H9 (cell line): ENCODE data around the gene THEM5. TPM values are rescaled to one million over a fixed set of nuclear protein-coding genes. Genes with fewer than 3 reads are reported as not detected.

Experiments
- DNase-seq: peaks from one replicate; pipeline ENCODE4 v3.0.0-alpha.2; 2017
- H2AFZ ChIP-seq: one replicate; pipeline ENCODE4 v1.6.1; 2013; ENCODE audit warnings: mild to moderate bottlenecking, low read length, control low read depth, moderate library complexity
- H2AK5ac ChIP-seq: 2 replicates; pipeline ENCODE4 v1.6.1; 2013; ENCODE audit warnings: low read length, control low read depth, mixed read lengths; ENCODE audit not compliant: insufficient read length
- H2BK120ac ChIP-seq: one replicate; pipeline ENCODE4 v1.6.1; 2013; ENCODE audit warnings: low read depth, mild to moderate bottlenecking, low read length, control low read depth, inconsistent platforms; ENCODE audit not compliant: poor library complexity, severe bottlenecking
- H2BK12ac ChIP-seq: 2 replicates; pipeline ENCODE4 v1.6.1; 2013; ENCODE audit warnings: low read length, control low read depth, mixed read lengths, low read depth; ENCODE audit not compliant: insufficient read length
- H2BK15ac ChIP-seq: 2 replicates; pipeline ENCODE4 v1.6.1; 2013; ENCODE audit warnings: low read depth, low read length, control low read depth
- H2BK20ac ChIP-seq: one replicate; pipeline ENCODE4 v1.6.1; 2013; ENCODE audit warnings: low read depth, mild to moderate bottlenecking, low read length, control low read depth, inconsistent platforms; ENCODE audit not compliant: poor library complexity, severe bottlenecking
- H2BK5ac ChIP-seq: 2 replicates; pipeline ENCODE4 v1.6.1; 2013; ENCODE audit warnings: low read length, control low read depth, mixed read lengths; ENCODE audit not compliant: insufficient read length
- H3K14ac ChIP-seq: 2 replicates; pipeline ENCODE4 v1.6.1; 2013; ENCODE audit warnings: low read length, control low read depth; ENCODE audit not compliant: insufficient read depth
- H3K18ac ChIP-seq: 2 replicates; pipeline ENCODE4 v1.6.1; 2013; ENCODE audit warnings: low read depth, mild to moderate bottlenecking, mixed read lengths, low read length, control low read depth; ENCODE audit not compliant: insufficient read length
- H3K23ac ChIP-seq: 2 replicates; pipeline ENCODE4 v1.6.1; 2013; ENCODE audit warnings: low read length, control low read depth, mixed read lengths, low read depth; ENCODE audit not compliant: insufficient read length
- H3K23me2 ChIP-seq: 2 replicates; pipeline ENCODE4 v1.6.1; 2013; ENCODE audit warnings: low read depth, mild to moderate bottlenecking, mixed read lengths, low read length, control low read depth; ENCODE audit not compliant: insufficient read length, poor library complexity, severe bottlenecking
- H3K27ac ChIP-seq: 2 replicates; pipeline ENCODE4 v1.5.1; 2013; ENCODE audit warnings: low read length, control low read depth, mixed read lengths, low read depth; ENCODE audit not compliant: insufficient read length
- H3K27me3 ChIP-seq: 2 replicates; pipeline ENCODE4 v1.6.1; 2013; ENCODE audit warnings: low read length, control low read depth, inconsistent platforms; ENCODE audit not compliant: insufficient read depth
- H3K4ac ChIP-seq: 2 replicates; pipeline ENCODE4 v1.6.1; 2013; ENCODE audit warnings: low read depth, mild to moderate bottlenecking, control low read depth, inconsistent platforms, low read length, moderate library complexity
- H3K4me1 ChIP-seq: 2 replicates; pipeline ENCODE4 v1.6.1; 2013; ENCODE audit warnings: low read length, control low read depth, inconsistent platforms; ENCODE audit not compliant: insufficient read depth
- H3K4me2 ChIP-seq: 2 replicates; pipeline ENCODE4 v1.6.1; 2013; ENCODE audit warnings: low read length, control low read depth, mixed read lengths; ENCODE audit not compliant: insufficient read length, insufficient read depth
- H3K56ac ChIP-seq: 2 replicates; pipeline ENCODE4 v1.6.1; 2013; ENCODE audit warnings: low read depth, mild to moderate bottlenecking, mixed read lengths, low read length, control low read depth; ENCODE audit not compliant: insufficient read length
- H3K79me1 ChIP-seq: 2 replicates; pipeline ENCODE4 v1.6.1; 2013; ENCODE audit warnings: low read depth, mild to moderate bottlenecking, moderate library complexity, low read length, control low read depth, inconsistent platforms; ENCODE audit not compliant: insufficient read depth, poor library complexity, severe bottlenecking
- H3K79me2 ChIP-seq: 2 replicates; pipeline ENCODE4 v1.6.1; 2013; ENCODE audit warnings: low read length, control low read depth, inconsistent platforms; ENCODE audit not compliant: insufficient read depth
- H3K9ac ChIP-seq: 2 replicates; pipeline ENCODE4 v1.6.1; 2013; ENCODE audit warnings: low read length, control low read depth, mixed read lengths; ENCODE audit not compliant: insufficient read length; ENCODE audit errors: extremely low read depth
- H3K9me3 ChIP-seq: one replicate; pipeline ENCODE4 v1.6.1; 2013; ENCODE audit warnings: low read depth, low read length, inconsistent platforms; ENCODE audit not compliant: control insufficient read depth
- H3T11ph ChIP-seq: one replicate; pipeline ENCODE4 v1.6.1; 2013; ENCODE audit warnings: mild to moderate bottlenecking, low read length, control low read depth, inconsistent platforms
- H4K20me1 ChIP-seq: one replicate; pipeline ENCODE4 v1.6.1; 2013; ENCODE audit not compliant: control insufficient read depth, insufficient read length, insufficient read depth
- H4K5ac ChIP-seq: 2 replicates; pipeline ENCODE4 v1.6.1; 2013; ENCODE audit warnings: low read depth, mild to moderate bottlenecking, mixed read lengths, low read length, control low read depth; ENCODE audit not compliant: insufficient read length
- H4K8ac ChIP-seq: replicated peaks from 2 replicates; pipeline ENCODE4 v1.6.1; 2013; ENCODE audit warnings: low read length, control low read depth, mixed read lengths, low read depth; ENCODE audit not compliant: insufficient read length
- H4K91ac ChIP-seq: 2 replicates; pipeline ENCODE4 v1.6.1; 2013; ENCODE audit warnings: low read depth, mild to moderate bottlenecking, moderate library complexity, mixed read lengths, low read length, control low read depth; ENCODE audit not compliant: insufficient read length
- H3K27ac Mint-ChIP-seq, 3 experiments: 2 replicates in 2 of 3; 3 replicates in 1 of 3; pipeline ENCODE4 v1.8.0; 2020 to 2021; ENCODE audit warnings: mixed read lengths in 3 of 3, mild to moderate bottlenecking in 1 of 3, moderate library complexity in 1 of 3
- H3K27me3 Mint-ChIP-seq: 2 replicates; pipeline ENCODE4 v1.8.0; 2021; ENCODE audit warnings: low read depth, mild to moderate bottlenecking, moderate library complexity, mixed read lengths
- H3K36me3 Mint-ChIP-seq, 3 experiments: 2 replicates in 2 of 3; 3 replicates in 1 of 3; pipeline ENCODE4 v1.8.0; 2020 to 2021; ENCODE audit warnings: low read depth in 3 of 3, mixed read lengths in 3 of 3; ENCODE audit not compliant: insufficient read depth in 1 of 3
- H3K4me1 Mint-ChIP-seq, 2 experiments: 2 replicates each; pipeline ENCODE4 v1.8.0; 2020; ENCODE audit warnings: mixed read lengths in 2 of 2
- H3K4me3 Mint-ChIP-seq, 2 experiments: 2 replicates in 1 of 2; 3 replicates in 1 of 2; pipeline ENCODE4 v1.8.0; 2020 to 2021; ENCODE audit warnings: mild to moderate bottlenecking in 2 of 2, mixed read lengths in 2 of 2, moderate library complexity in 1 of 2
- H3K9me3 Mint-ChIP-seq, 2 experiments: 2 replicates in 1 of 2; 3 replicates in 1 of 2; pipeline ENCODE4 v1.8.0; 2020; ENCODE audit warnings: mild to moderate bottlenecking in 2 of 2, mixed read lengths in 2 of 2, moderate library complexity in 1 of 2
- CTCF ChIP-seq: fragments of 200-600 bp; sonication (generic); conservative IDR thresholded peaks from 3 replicates; pipeline ENCODE4 v1.8.0; 2021; ENCODE audit warnings: antibody characterized with exemption, mild to moderate bottlenecking
- WGBS: extraction: QIAGEN DNeasy Blood & Tissue Kit; methylation state at CpG from one replicate; pipeline ENCODE4 v1.1.7; 2013; ENCODE audit warnings: missing lambda C conversion rate, low lambda C conversion rate, mixed read lengths; ENCODE audit not compliant: insufficient read length; ENCODE audit errors: extremely low coverage; 5-methylcytosine and 5-hydroxymethylcytosine counted together
- total RNA-seq: library from RNA; stranded (reverse); gene quantifications from 2 replicates; pipeline ENCODE4 v1.2.1, GENCODE V29; 2021

The THEM5 gene
- total RNA-seq, 1 experiment from 2014 or later = not detected

GRCh38 chr1:151803915-151804314 is 49.6 kb downstream of the THEM5 start:
- Mint-ChIP-seq H3K27ac (no peak overlapping the region), H3K9me3 (no peaks in the 10 kb centered on the region), H3K4me1 (peaks cover 3 to 15% of the 10 kb centered on the region in 2 experiments; a peak in 2 of 4 replicates), H3K27me3 (peaks cover 11% of the 10 kb centered on the region), H3K36me3 (no peaks in the 10 kb centered on the region), H3K4me3 (no peak overlapping the region)
- Histone ChIP-seq H2BK120ac (no peak overlapping the region), H3K4ac (no peak overlapping the region), H3K9ac (no peak overlapping the region), H3K14ac (no peak overlapping the region), H4K91ac (no peak overlapping the region), H2AK5ac (no peak overlapping the region), H3K18ac (no peak overlapping the region), H4K8ac (no peak overlapping the region), H2BK12ac (no peak overlapping the region), H4K20me1 (no peaks in the 10 kb centered on the region), H3K79me1 (no peaks in the 10 kb centered on the region), H2AFZ (no peak overlapping the region), H3K4me1 (no peaks in the 10 kb centered on the region), H3K27ac (no peak overlapping the region), H3K79me2 (no peaks in the 10 kb centered on the region), H2BK20ac (no peak overlapping the region), H4K5ac (no peak overlapping the region), H3K56ac (no peak overlapping the region), H2BK5ac (no peak overlapping the region), H3K9me3 (no peaks in the 10 kb centered on the region), H3K4me2 (no peak overlapping the region), H3K27me3 (0 out of 2 replicates have a peak, but pooled peaks cover 2% of the 10 kb centered on the region), H3K23ac (no peak overlapping the region), H3K23me2 (no peaks in the 10 kb centered on the region), H3T11ph (no peak overlapping the region), H2BK15ac (no peak overlapping the region)
- no CpG with 5 or more reads among the region's 3 CpGs for WGBS
- no peak for DNase-seq
- no peak for TF ChIP-seq CTCF
